Measurements from ENCODE around the gene UNK.

Gene UNK

GRCh38 chr17:75809631-75810111 lies 25.1 kb downstream of the UNK start:
- TF ChIP-seq REST (IDR thresholded peaks at IDR 0.05; ENCODE audit: low read depth) = no peak

- no peak for TF ChIP-seq USF1 (IDR thresholded peaks at IDR 0.05)
- TF ChIP-seq RAD21 (IDR thresholded peaks at IDR 0.05; ENCODE audit: low read depth) = no peak
- no peak for TF ChIP-seq CEBPB (IDR thresholded peaks at IDR 0.05)
- TF ChIP-seq FOXM1 (IDR thresholded peaks at IDR 0.05; ENCODE audit: borderline replicate concordance, low read depth) = no peak
- TF ChIP-seq TCF12 (IDR thresholded peaks at IDR 0.05; ENCODE audit: low read depth) = no peak
- TF ChIP-seq REST (IDR thresholded peaks at IDR 0.05; ENCODE audit: low read depth) = no peak
- TF ChIP-seq YY1 (IDR thresholded peaks at IDR 0.05; ENCODE audit: low read depth) = no peak
- no peak for TF ChIP-seq NFIC (IDR thresholded peaks at IDR 0.05)
- TF ChIP-seq MAX (IDR thresholded peaks at IDR 0.05) = no peak
- no peak for TF ChIP-seq TEAD4 (IDR thresholded peaks at IDR 0.05)
- TF ChIP-seq TAF1 (IDR thresholded peaks at IDR 0.05; ENCODE audit: low read depth) = no peak
- no peak for TF ChIP-seq EP300 (IDR thresholded peaks at IDR 0.05; ENCODE audit: borderline replicate concordance)
- TF ChIP-seq CREB1 (IDR thresholded peaks at IDR 0.05; ENCODE audit: low read depth) = no peak
- TF ChIP-seq EGR1 (IDR thresholded peaks at IDR 0.05) = no peak
- no peak for TF ChIP-seq ZBTB7A (IDR thresholded peaks at IDR 0.05; ENCODE audit: low read depth)
Measured at GRCh38 chr17:75810216-75810615, 25.6 kb downstream of the UNK start.

- no peak for TF ChIP-seq CREB1 (IDR thresholded peaks at IDR 0.05; ENCODE audit: low read depth)
- no peak for TF ChIP-seq EP300 (IDR thresholded peaks at IDR 0.05; ENCODE audit: borderline replicate concordance)
- TF ChIP-seq FOXM1 (IDR thresholded peaks at IDR 0.05; ENCODE audit: borderline replicate concordance, low read depth) = no peak
- TF ChIP-seq MAX (IDR thresholded peaks at IDR 0.05) = no peak
- no peak for TF ChIP-seq CEBPB (IDR thresholded peaks at IDR 0.05)
- no peak for TF ChIP-seq TEAD4 (IDR thresholded peaks at IDR 0.05)
- no peak for TF ChIP-seq NFIC (IDR thresholded peaks at IDR 0.05)
- no peak for TF ChIP-seq TCF12 (IDR thresholded peaks at IDR 0.05; ENCODE audit: low read depth)
- no peak for TF ChIP-seq RAD21 (IDR thresholded peaks at IDR 0.05; ENCODE audit: low read depth)
- no peak for TF ChIP-seq REST (IDR thresholded peaks at IDR 0.05; ENCODE audit: low read depth)
- no peak for TF ChIP-seq YY1 (IDR thresholded peaks at IDR 0.05; ENCODE audit: low read depth)
- TF ChIP-seq USF1 (IDR thresholded peaks at IDR 0.05) = no peak
- TF ChIP-seq EGR1 (IDR thresholded peaks at IDR 0.05) = no peak
Measured at GRCh38 chr17:75811174-75811573, 26.6 kb downstream of the UNK start.

GRCh38 chr17:75812096-75813013 lies 27.7 kb downstream of the UNK start:
- no peak for TF ChIP-seq CREB1 (IDR thresholded peaks at IDR 0.05; ENCODE audit: low read depth)
- no peak for TF ChIP-seq MAX (IDR thresholded peaks at IDR 0.05)
- no peak for TF ChIP-seq TAF1 (IDR thresholded peaks at IDR 0.05; ENCODE audit: low read depth)
- no peak for TF ChIP-seq YY1 (IDR thresholded peaks at IDR 0.05; ENCODE audit: low read depth)
- TF ChIP-seq REST (IDR thresholded peaks at IDR 0.05; ENCODE audit: low read depth) = no peak
- no peak for TF ChIP-seq FOXM1 (IDR thresholded peaks at IDR 0.05; ENCODE audit: borderline replicate concordance, low read depth)
- TF ChIP-seq EP300 (IDR thresholded peaks at IDR 0.05; ENCODE audit: borderline replicate concordance) = no peak
